ENCODE data around the gene CIAO2B.

DNA sequence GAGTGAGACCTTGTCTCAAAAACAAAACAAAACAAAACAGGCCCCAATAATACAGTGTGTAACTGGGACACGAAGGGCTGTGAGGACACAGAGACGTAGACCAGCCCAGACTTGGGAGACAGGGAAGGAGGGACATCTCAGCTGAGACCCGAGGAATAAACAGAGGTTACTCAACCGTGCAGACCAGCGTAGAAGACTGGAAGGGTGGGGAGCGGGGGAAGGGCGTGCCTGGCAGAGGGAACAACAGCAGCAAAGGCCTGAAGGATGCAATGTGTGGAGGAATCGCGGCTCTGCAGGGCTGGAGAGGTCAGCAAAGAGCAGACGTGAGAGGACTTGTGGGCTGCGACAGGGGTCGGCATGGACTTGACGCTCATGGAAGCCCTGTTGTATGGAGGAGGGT is 42.5 kb upstream of the CIAO2B start:
- TF ChIP-seq, protein P1, sequence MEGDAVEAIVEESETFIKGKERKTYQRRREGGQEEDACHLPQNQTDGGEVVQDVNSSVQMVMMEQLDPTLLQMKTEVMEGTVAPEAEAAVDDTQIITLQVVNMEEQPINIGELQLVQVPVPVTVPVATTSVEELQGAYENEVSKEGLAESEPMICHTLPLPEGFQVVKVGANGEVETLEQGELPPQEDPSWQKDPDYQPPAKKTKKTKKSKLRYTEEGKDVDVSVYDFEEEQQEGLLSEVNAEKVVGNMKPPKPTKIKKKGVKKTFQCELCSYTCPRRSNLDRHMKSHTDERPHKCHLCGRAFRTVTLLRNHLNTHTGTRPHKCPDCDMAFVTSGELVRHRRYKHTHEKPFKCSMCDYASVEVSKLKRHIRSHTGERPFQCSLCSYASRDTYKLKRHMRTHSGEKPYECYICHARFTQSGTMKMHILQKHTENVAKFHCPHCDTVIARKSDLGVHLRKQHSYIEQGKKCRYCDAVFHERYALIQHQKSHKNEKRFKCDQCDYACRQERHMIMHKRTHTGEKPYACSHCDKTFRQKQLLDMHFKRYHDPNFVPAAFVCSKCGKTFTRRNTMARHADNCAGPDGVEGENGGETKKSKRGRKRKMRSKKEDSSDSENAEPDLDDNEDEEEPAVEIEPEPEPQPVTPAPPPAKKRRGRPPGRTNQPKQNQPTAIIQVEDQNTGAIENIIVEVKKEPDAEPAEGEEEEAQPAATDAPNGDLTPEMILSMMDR (IDR thresholded peaks at IDR 0.05; ENCODE audit: low read length) = no peak
- no peak for TF ChIP-seq EZH2 (IDR thresholded peaks at IDR 0.05; ENCODE audit: borderline replicate concordance, low read length)

Measured in OCI-LY1 (cell line).